HepG2 (cell line): Measurements from ENCODE around the gene DOCK4. TPM values are rescaled to one million over a fixed set of nuclear protein-coding genes. Genes with fewer than 3 reads are reported as not detected.

Experiments
- ATAC-seq: fragments of 200-7000 bp; cut with Tn5 transposase; 3 replicates; pipeline ENCODE4 v1.9.1; 2020; ENCODE audit warnings: mild to moderate bottlenecking, moderate library complexity
- BruUV-seq: library from RNA; stranded (reverse); fragments of 400-500 nt; replicated peaks from 2 replicates; lab custom pipeline; 2021; lab: Mats Ljungman, UMichigan
- CTCF ChIA-PET: fragments of 300-600 bp; formaldehyde crosslinking; extraction: SDS; loops from one replicate; lab custom pipeline; 2021; ENCODE audit warnings: low total read pairs, inconsistent platforms, low intra/inter-chr PET ratio; lab: Yijun Ruan, JAX
- POLR2A ChIA-PET: fragments of 350-600 bp; sonication (Branson Sonifier 250); formaldehyde crosslinking; loops from one replicate; lab custom pipeline; 2020; ENCODE audit warnings: antibody characterized with exemption, inconsistent platforms; lab: Yijun Ruan, JAX
- DNase-seq: peaks from one replicate; pipeline ENCODE4 v3.0.0-alpha.2; 2015; ENCODE audit warnings: low spot score
- FAIRE-seq: peaks from 3 replicates; lab custom pipeline; 2011; peaks lifted over from hg19 to GRCh38; lab: Jason Lieb, UNC
- H2AFZ ChIP-seq: one replicate; pipeline ENCODE4 v1.6.1; 2011; ENCODE audit warnings: low read length, inconsistent platforms
- H3K27ac ChIP-seq: fragments of 300-600 bp; 3 replicates; pipeline ENCODE4 v1.8.0; 2011; ENCODE audit warnings: mixed run types, mild to moderate bottlenecking, mixed read lengths, low read length, inconsistent platforms; ENCODE audit not compliant: insufficient read depth; ENCODE audit errors: extremely low read length
- H3K27me3 ChIP-seq, 2 experiments: fragments of 200-600 bp in 1 of 2; 2 replicates in 1 of 2; 3 replicates in 1 of 2; pipeline versions ENCODE4 v1.6.0 to v1.8.0; 2011; ENCODE audit warnings: low read length in 2 of 2, mild to moderate bottlenecking in 2 of 2, moderate library complexity in 2 of 2, inconsistent platforms in 1 of 2; ENCODE audit not compliant: insufficient read depth in 2 of 2, control insufficient read depth in 1 of 2
- H3K36me3 ChIP-seq, 2 experiments: fragments of 200-600 bp in 1 of 2; replicated peaks in 1 of 2; 2 replicates in 1 of 2; 3 replicates in 1 of 2; pipeline versions ENCODE4 v1.5.1 to v1.8.0; 2011; ENCODE audit warnings: low read length in 2 of 2, inconsistent platforms in 1 of 2; ENCODE audit not compliant: insufficient read depth in 2 of 2, control insufficient read depth in 1 of 2
- H3K4me1 ChIP-seq: 2 replicates; pipeline ENCODE4 v1.5.1; 2012; ENCODE audit warnings: low read length, inconsistent platforms; ENCODE audit not compliant: insufficient read depth
- H3K4me2 ChIP-seq: 2 replicates; pipeline ENCODE4 v1.6.0; 2011; ENCODE audit warnings: low read depth, low read length, inconsistent platforms
- H3K4me3 ChIP-seq, 3 experiments: fragments of 200-600 bp in 1 of 3; sonication (generic), shearing (Covaris generic) in 1 of 3; replicated peaks in 1 of 3; 2 replicates each; pipeline ENCODE4 v1.5.1; 2011 to 2016; ENCODE audit warnings: low read length in 3 of 3, inconsistent platforms in 2 of 3, low read depth in 2 of 3, mild to moderate bottlenecking in 2 of 3, control low read depth in 1 of 3, mixed read lengths in 1 of 3; ENCODE audit not compliant: insufficient read depth in 1 of 3
- H3K79me2 ChIP-seq: one replicate; pipeline ENCODE4 v1.6.1; 2011; ENCODE audit warnings: low read length, inconsistent platforms; ENCODE audit not compliant: insufficient read depth
- H3K9ac ChIP-seq: 2 replicates; pipeline ENCODE4 v1.6.0; 2011; ENCODE audit warnings: mild to moderate bottlenecking, low read depth, low read length, inconsistent platforms; ENCODE audit not compliant: insufficient read depth
- H3K9me3 ChIP-seq: 2 replicates; pipeline ENCODE4 v1.5.1; 2012; ENCODE audit warnings: mild to moderate bottlenecking, low read length
- H4K20me1 ChIP-seq: 2 replicates; pipeline ENCODE4 v1.6.0; 2011; ENCODE audit warnings: inconsistent platforms, mild to moderate bottlenecking, low read length, moderate library complexity; ENCODE audit not compliant: insufficient read depth
- ATF6 ChIP-seq: sonication (generic); formaldehyde crosslinking; conservative IDR thresholded peaks from 2 replicates; pipeline ENCODE4 v1.4.0; 2020; ENCODE audit warnings: missing genetic modification reagents
- ETV5 ChIP-seq: IDR thresholded peaks from 2 replicates; pipeline ENCODE4 v1.6.1; 2018; ENCODE audit warnings: missing biosample characterization, missing genetic modification reagents, inconsistent platforms, borderline replicate concordance
- SIX4 ChIP-seq: sonication (generic); formaldehyde crosslinking; IDR thresholded peaks from 2 replicates; pipeline ENCODE4 v1.4.0; 2020; ENCODE audit warnings: missing genetic modification reagents
- SKI ChIP-seq: fragments of 450-650 bp; IDR thresholded peaks from one replicate; pipeline ENCODE4 v1.6.1; 2018; ENCODE audit warnings: mild to moderate bottlenecking; ENCODE audit not compliant: partially characterized antibody
- ZBTB7A ChIP-seq: sonication (generic); formaldehyde crosslinking; IDR thresholded peaks from 2 replicates; pipeline ENCODE4 v1.8.0; 2022; ENCODE audit warnings: mild to moderate bottlenecking, missing genetic modification reagents
- ZC3H4 ChIP-seq: sonication (generic); formaldehyde crosslinking; IDR thresholded peaks from 2 replicates; pipeline ENCODE4 v1.4.0; 2020; ENCODE audit warnings: missing genetic modification reagents, borderline replicate concordance
- ZFP41 ChIP-seq: sonication (generic); formaldehyde crosslinking; IDR thresholded peaks from 2 replicates; pipeline ENCODE4 v1.4.0; 2020; ENCODE audit warnings: mild to moderate bottlenecking, missing genetic modification reagents, borderline replicate concordance
- ZNF225 ChIP-seq: sonication (generic); formaldehyde crosslinking; IDR thresholded peaks from 2 replicates; pipeline ENCODE4 v1.4.0; 2020; ENCODE audit warnings: mild to moderate bottlenecking, missing genetic modification reagents
- ZNF329 ChIP-seq: sonication (generic); formaldehyde crosslinking; IDR thresholded peaks from 2 replicates; pipeline ENCODE4 v1.9.0; 2021; ENCODE audit warnings: low read depth, mild to moderate bottlenecking, missing genetic modification reagents
- ZNF431 ChIP-seq: sonication (generic); formaldehyde crosslinking; IDR thresholded peaks from 2 replicates; pipeline ENCODE4 v1.9.0; 2022; ENCODE audit warnings: missing genetic modification reagents, low read depth, mild to moderate bottlenecking, borderline replicate concordance
- ZNF441 ChIP-seq: sonication (generic); formaldehyde crosslinking; IDR thresholded peaks from 2 replicates; pipeline ENCODE4 v1.7.0; 2021; ENCODE audit warnings: missing genetic modification reagents, borderline replicate concordance
- ZNF567 ChIP-seq: sonication (generic); formaldehyde crosslinking; IDR thresholded peaks from 2 replicates; pipeline ENCODE4 v1.8.1; 2023; ENCODE audit warnings: mild to moderate bottlenecking, missing genetic modification reagents, borderline replicate concordance
- ZNF569 ChIP-seq: sonication (generic); formaldehyde crosslinking; IDR thresholded peaks from 2 replicates; pipeline ENCODE4 v1.5.0; 2020; ENCODE audit warnings: mild to moderate bottlenecking, missing genetic modification reagents, moderate library complexity, borderline replicate concordance
- ZNF597 ChIP-seq: sonication (generic); formaldehyde crosslinking; IDR thresholded peaks from 2 replicates; pipeline ENCODE4 v1.5.0; 2020; ENCODE audit warnings: missing genetic modification reagents
- ZNF839 ChIP-seq: sonication (generic); formaldehyde crosslinking; IDR thresholded peaks from 2 replicates; pipeline ENCODE4 v1.4.0; 2020; ENCODE audit warnings: missing genetic modification reagents, mild to moderate bottlenecking, borderline replicate concordance
- WGBS: methylation state at CpG from one replicate; pipeline ENCODE4 v1.1.6; 2017; ENCODE audit warnings: low lambda C conversion rate; 5-methylcytosine and 5-hydroxymethylcytosine counted together
- in situ Hi-C: cut with HindIII; loops from 2 replicates; pipeline ENCODE4 v1.10.0; 2017; ENCODE audit warnings: low pct_unique_long_range_greater_than_20kb; ENCODE audit not compliant: extremely low pct_ligation_motif_present
- intact Hi-C: fragments of 100-400 bp; cut with micrococcal nuclease; formaldehyde crosslinking; loops from one replicate; pipeline ENCODE4 v1.10.0; 2022; ENCODE audit not compliant: unreplicated experiment
- polyA plus RNA-seq, 8 experiments: library from polyadenylated mRNA; depleted of rRNA in 3 of 8; stranded (reverse) in 7 of 8; unstranded in 1 of 8; fragments of >200 nt; fragmentation: Illumina TruSeq in 4 of 8; extraction: Trizol in 4 of 8; gene quantifications; 2 replicates each; pipeline versions ENCODE4 v1.2.1 to v1.2.3, GENCODE V29; 2011 to 2016; ENCODE audit warnings: low read depth in 4 of 8, missing spikeins in 1 of 8, mixed read lengths in 1 of 8; ENCODE audit not compliant: insufficient read depth in 1 of 8
- total RNA-seq, 5 experiments: library from RNA; depleted of rRNA; stranded (reverse); fragments of >200 nt; fragmentation: Illumina TruSeq; extraction: Trizol; gene quantifications; 2 replicates each; pipeline ENCODE4 v1.2.3, GENCODE V29; 2016; ENCODE audit warnings: low read depth in 1 of 5
- TF ChIP-seq, protein P1 (sequence below): sonication (generic); formaldehyde crosslinking; IDR thresholded peaks from 2 replicates; pipeline ENCODE4 v1.4.0; 2020; ENCODE audit warnings: missing genetic modification reagents

DOCK4 gene
- total and polyA plus RNA-seq, 2 of the 13 experiments (the other 11 are each of a cell fraction or from before 2014, with no cell fraction given), result 13.5 to 17.4 TPM

DNA sequence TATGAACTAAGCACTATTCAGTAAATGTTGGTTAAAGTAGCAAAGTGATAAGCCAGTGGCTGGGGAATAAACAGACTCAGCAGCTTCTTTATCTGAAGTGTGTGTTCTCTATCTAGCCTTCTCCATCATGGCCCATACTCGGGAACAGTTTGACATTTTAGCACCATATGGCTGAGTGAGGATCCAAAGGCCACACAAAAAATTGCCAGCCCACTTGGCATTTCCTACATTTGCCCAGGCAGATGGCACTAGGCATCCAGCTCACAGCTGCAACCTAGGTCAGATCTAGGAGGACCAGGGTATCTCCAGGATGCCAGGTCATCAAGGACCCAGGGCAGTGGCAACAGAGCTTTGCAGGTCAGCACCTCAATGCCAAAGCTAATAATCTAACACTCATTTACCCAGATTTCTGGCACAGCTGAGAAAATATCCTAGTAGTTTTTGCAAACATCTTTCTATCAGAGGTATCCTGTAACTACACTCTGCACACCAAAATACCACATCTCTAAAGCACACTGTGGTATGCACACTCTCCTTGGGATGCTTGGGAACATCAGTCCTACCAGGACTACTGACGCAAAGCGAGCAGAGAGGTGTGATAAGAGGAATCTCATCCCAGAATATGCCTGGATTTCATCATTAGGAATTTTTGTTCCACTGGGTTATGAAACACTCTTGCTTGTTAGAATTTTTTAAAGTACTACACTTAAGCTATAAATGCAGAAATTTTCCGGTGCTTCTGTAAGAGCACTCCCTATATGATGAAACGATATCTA lies 61.7 kb downstream of the DOCK4 start:
- CTCF ChIA-PET, result no interaction called here
- BruUV-seq, result no TSS peak
- no peaks in the 10 kb centered on the region for H3K9me3 ChIP-seq
- no peaks in the 10 kb centered on the region for H3K36me3 ChIP-seq
- no peak overlapping the region for H3K4me3 ChIP-seq
- WGBS, result 94% methylated on average over 5 of the region's 5 CpGs
- H3K79me2 ChIP-seq, result peaks cover 17% of the 10 kb centered on the region
- TF ChIP-seq ETV5 (CRISPR knock-in tag) (no peak), SIX4 (CRISPR knock-in tag) (no peak), SKI (no peak), ZNF597 (CRISPR knock-in tag) (no peak), ZNF225 (CRISPR knock-in tag) (no peak), ZNF441 (CRISPR knock-in tag) (no peak), ZNF839 (CRISPR knock-in tag) (no peak), ZNF431 (CRISPR knock-in tag) (no peak), ZNF567 (CRISPR knock-in tag) (no peak), ZFP41 (CRISPR knock-in tag) (no peak), ZC3H4 (CRISPR knock-in tag) (no peak), ZBTB7A (CRISPR knock-in tag) (no peak), ATF6 (CRISPR knock-in tag) (no peak), ZNF329 (CRISPR knock-in tag) (no peak), ZNF569 (CRISPR knock-in tag) (no peak)
- TF ChIP-seq, protein P1, sequence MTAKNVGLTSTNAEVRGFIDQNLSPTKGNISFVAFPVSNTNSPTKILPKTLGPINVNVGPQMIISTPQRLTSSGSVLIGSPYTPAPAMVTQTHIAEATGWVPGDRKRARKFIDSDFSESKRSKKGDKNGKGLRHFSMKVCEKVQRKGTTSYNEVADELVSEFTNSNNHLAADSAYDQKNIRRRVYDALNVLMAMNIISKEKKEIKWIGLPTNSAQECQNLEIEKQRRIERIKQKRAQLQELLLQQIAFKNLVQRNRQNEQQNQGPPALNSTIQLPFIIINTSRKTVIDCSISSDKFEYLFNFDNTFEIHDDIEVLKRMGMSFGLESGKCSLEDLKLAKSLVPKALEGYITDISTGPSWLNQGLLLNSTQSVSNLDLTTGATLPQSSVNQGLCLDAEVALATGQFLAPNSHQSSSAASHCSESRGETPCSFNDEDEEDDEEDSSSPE (CRISPR knock-in tag), result no peak
- no peak for ATAC-seq
- in situ Hi-C loops, result no loop called here
- FAIRE-seq, result no peak
- no peak overlapping the region for H3K4me2 ChIP-seq
- no peaks in the 10 kb centered on the region; the same call in none of the 2 replicates for H4K20me1 ChIP-seq
- no peak overlapping the region for H2AFZ ChIP-seq
- intact Hi-C loops, result no loop called here
- H3K4me1 ChIP-seq, result no peaks in the 10 kb centered on the region
- no peak overlapping the region for H3K9ac ChIP-seq
- POLR2A ChIA-PET, result no interaction called here
- no peak overlapping the region for H3K27ac ChIP-seq
- H3K27me3 ChIP-seq, result no peaks in the 10 kb centered on the region
- no peak for DNase-seq
